B cell (primary cell): Measurements from ENCODE around the gene GADL1.

Source experiments
- CTCF ChIP-seq: fragments of 200-600 bp; IDR thresholded peaks from one replicate; pipeline ENCODE4 v1.8.0; 2022; ENCODE audit warnings: antibody characterized with exemption, mild to moderate bottlenecking
- EZH2 ChIP-seq: IDR thresholded peaks from 2 replicates; pipeline ENCODE4 v1.6.1; 2012; ENCODE audit warnings: borderline replicate concordance, low read depth, mild to moderate bottlenecking, moderate library complexity, low read length; ENCODE audit not compliant: insufficient read depth, poor library complexity, severe bottlenecking

DNA sequence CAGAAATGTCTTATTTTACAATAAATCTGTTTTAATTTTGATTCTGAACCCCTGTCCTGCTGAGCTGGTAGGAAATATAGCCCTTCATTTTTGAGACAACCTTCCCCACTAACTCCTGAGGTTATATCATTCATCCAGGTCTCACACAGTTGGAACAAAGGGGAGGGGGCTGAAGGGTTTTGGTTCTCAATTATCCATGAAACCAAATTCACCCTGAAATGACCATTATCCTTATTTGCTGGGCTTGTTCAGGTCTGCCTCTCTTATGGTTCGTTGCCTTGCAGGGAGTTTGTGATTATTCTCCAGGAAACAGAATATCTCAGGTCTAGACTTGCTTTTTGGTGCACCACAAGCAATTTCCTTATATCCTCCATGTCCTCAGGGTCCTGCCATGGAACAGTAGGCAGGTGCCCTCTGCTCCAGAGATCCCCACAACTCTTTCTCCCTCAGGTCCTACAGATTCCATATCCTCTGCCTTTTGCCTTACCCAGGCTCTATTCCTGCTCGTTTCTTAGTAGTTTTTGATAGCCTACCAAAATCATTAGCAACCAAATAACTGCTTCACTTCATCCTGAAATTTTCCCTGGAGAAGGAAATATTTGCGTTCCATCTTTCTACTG lies 193.6 kb downstream of the GADL1 start:
- no peak for TF ChIP-seq CTCF
- no peak for TF ChIP-seq EZH2
